WTC11 (cell line): ENCODE data around the gene AQP1. TPM values are rescaled to one million over a fixed set of nuclear protein-coding genes. Genes with fewer than 3 reads are reported as not detected.

Experiments used
- ATAC-seq: fragments of 200-7000 bp; cut with Tn5 transposase; 2 replicates; pipeline ENCODE4 v1.10.0; 2021; ENCODE audit warnings: mild to moderate bottlenecking, moderate library complexity
- CTCF ChIA-PET: fragments of 300-600 bp; sonication (Branson Sonifier 250); formaldehyde crosslinking; loops from one replicate; lab custom pipeline; 2021; ENCODE audit warnings: antibody characterized with exemption; lab: Charles Lee
- POLR2A ChIA-PET: fragments of 350-600 bp; sonication (Branson Sonifier 250); formaldehyde crosslinking; loops from one replicate; lab custom pipeline; 2021; ENCODE audit warnings: antibody characterized with exemption; lab: Charles Lee
- DNase-seq: peaks from one replicate; pipeline ENCODE4 v3.0.0; 2021; ENCODE audit warnings: low spot score
- H3K27ac Mint-ChIP-seq: 2 replicates; pipeline ENCODE4 v1.8.0; 2021; ENCODE audit warnings: mixed read lengths
- H3K27me3 Mint-ChIP-seq: 2 replicates; pipeline ENCODE4 v1.8.0; 2021; ENCODE audit warnings: low read depth, mild to moderate bottlenecking, moderate library complexity, mixed read lengths
- H3K36me3 Mint-ChIP-seq: 2 replicates; pipeline ENCODE4 v1.8.0; 2021; ENCODE audit warnings: mixed read lengths
- H3K4me1 Mint-ChIP-seq: 2 replicates; pipeline ENCODE4 v1.8.0; 2022; ENCODE audit warnings: mixed read lengths
- H3K4me3 Mint-ChIP-seq: 2 replicates; pipeline ENCODE4 v1.8.0; 2021; ENCODE audit warnings: mild to moderate bottlenecking, moderate library complexity, mixed read lengths
- H3K9me3 Mint-ChIP-seq: 2 replicates; pipeline ENCODE4 v1.8.0; 2021; ENCODE audit warnings: mixed read lengths
- ATF3 ChIP-seq: sonication (generic); formaldehyde crosslinking; conservative IDR thresholded peaks from 2 replicates; pipeline ENCODE4 v1.8.1; 2022; ENCODE audit warnings: mild to moderate bottlenecking, missing genetic modification reagents
- CDX4 ChIP-seq: fragments of 250-450 bp; sonication (Bioruptor Pico); IDR thresholded peaks from 2 replicates; pipeline ENCODE4 v1.9.0; 2021; ENCODE audit warnings: moderate library complexity, mild to moderate bottlenecking, inconsistent platforms, borderline replicate concordance
- E2F1 ChIP-seq: sonication (generic); formaldehyde crosslinking; IDR thresholded peaks from 2 replicates; pipeline ENCODE4 v1.8.0; 2022; ENCODE audit warnings: mild to moderate bottlenecking, missing genetic modification reagents
- ESRRA ChIP-seq: sonication (generic); formaldehyde crosslinking; IDR thresholded peaks from 2 replicates; pipeline ENCODE4 v1.8.1; 2022; ENCODE audit warnings: mild to moderate bottlenecking, missing genetic modification reagents, borderline replicate concordance
- FOXK1 ChIP-seq: sonication (generic); formaldehyde crosslinking; IDR thresholded peaks from 2 replicates; pipeline ENCODE4 v1.8.0; 2022; ENCODE audit warnings: mild to moderate bottlenecking, moderate library complexity, missing genetic modification reagents
- GRHL2 ChIP-seq: fragments of 250-450 bp; sonication (Bioruptor Pico); IDR thresholded peaks from 2 replicates; pipeline ENCODE4 v1.8.0; 2022; ENCODE audit warnings: mild to moderate bottlenecking, moderate library complexity; ENCODE audit not compliant: insufficient replicate concordance, severe bottlenecking
- MYBL2 ChIP-seq: sonication (generic); formaldehyde crosslinking; IDR thresholded peaks from 2 replicates; pipeline ENCODE4 v1.8.1; 2023; ENCODE audit warnings: mild to moderate bottlenecking, moderate library complexity, missing genetic modification reagents
- PRRX2 ChIP-seq: fragments of 250-450 bp; sonication (Bioruptor Pico); IDR thresholded peaks from 2 replicates; pipeline ENCODE4 v1.8.0; 2021; ENCODE audit warnings: mild to moderate bottlenecking
- RORB ChIP-seq: fragments of 250-450 bp; sonication (Bioruptor Pico); IDR thresholded peaks from 2 replicates; pipeline ENCODE4 v1.9.0; 2021; ENCODE audit warnings: mild to moderate bottlenecking
- TCF7 ChIP-seq: sonication (generic); formaldehyde crosslinking; IDR thresholded peaks from 2 replicates; pipeline ENCODE4 v1.8.0; 2022; ENCODE audit warnings: mild to moderate bottlenecking, low read depth, missing genetic modification reagents, moderate library complexity
- ZNF423 ChIP-seq: fragments of 250-450 bp; sonication (Bioruptor Pico); IDR thresholded peaks from 2 replicates; pipeline ENCODE4 v2.1.2; 2022; ENCODE audit warnings: mild to moderate bottlenecking, moderate library complexity
- ZNF532 ChIP-seq: fragments of 250-450 bp; sonication (Bioruptor Pico); IDR thresholded peaks from 2 replicates; pipeline ENCODE4 v1.9.0; 2021; ENCODE audit warnings: mild to moderate bottlenecking, borderline replicate concordance
- ZNF671 ChIP-seq: fragments of 250-450 bp; sonication (Bioruptor Pico); IDR thresholded peaks from 2 replicates; pipeline ENCODE4 v1.8.0; 2021; ENCODE audit warnings: mild to moderate bottlenecking
- ZSCAN18 ChIP-seq: fragments of 250-450 bp; sonication (Bioruptor Pico); IDR thresholded peaks from 2 replicates; pipeline ENCODE4 v2.1.2; 2022; ENCODE audit warnings: mild to moderate bottlenecking, moderate library complexity
- total RNA-seq: library from RNA; stranded (reverse); gene quantifications from 3 replicates; pipeline ENCODE4 v1.2.3, GENCODE V29; 2021

The AQP1 gene
- total RNA-seq, 1 experiment from 2014 or later, result 0.81 TPM

- TF ChIP-seq E2F1 (CRISPR knock-in tag) (no peak), ZNF532 (CRISPR knock-in tag) (no peak), MYBL2 (CRISPR knock-in tag) (no peak)
Observed at GRCh38 chr7:30930621-30931020, 19.0 kb downstream of the AQP1 start (continued).

GRCh38 chr7:30931161-30931928 is 19.7 kb downstream of the AQP1 start:
- ChIA-PET POLR2A (no interaction called here), CTCF (interaction anchor here (0.6 to 2.8 kb wide), 7 partner anchors 7 to 442 kb away, joined by 3 to 19 read pairs (median 5); no protein-coding TSS in a partner anchor)
- Mint-ChIP-seq H3K27me3 (peaks cover 9% of the 10 kb centered on the region), H3K27ac (no peak overlapping the region), H3K4me1 (0 out of 2 replicates have a peak, but pooled peaks cover 4% of the 10 kb centered on the region), H3K9me3 (peaks cover 13% of the 10 kb centered on the region), H3K4me3 (no peak overlapping the region), H3K36me3 (no peaks in the 10 kb centered on the region)
- DNase-seq, result no peak
- TF ChIP-seq RORB (CRISPR knock-in tag) (no peak), TCF7 (CRISPR knock-in tag) (no peak), FOXK1 (CRISPR knock-in tag) (no peak), GRHL2 (CRISPR knock-in tag) (no peak), ZSCAN18 (CRISPR knock-in tag) (no peak), ESRRA (CRISPR knock-in tag) (no peak), ZNF671 (no peak), ATF3 (CRISPR knock-in tag) (no peak), E2F1 (CRISPR knock-in tag) (no peak), CDX4 (CRISPR knock-in tag) (no peak), ZNF423 (CRISPR knock-in tag) (no peak), PRRX2 (CRISPR knock-in tag) (no peak)
- no peak; the same call in 1 of the 2 replicates for ATAC-seq
